Measurements from ENCODE around the gene CPSF4.

The CPSF4 gene

DNA sequence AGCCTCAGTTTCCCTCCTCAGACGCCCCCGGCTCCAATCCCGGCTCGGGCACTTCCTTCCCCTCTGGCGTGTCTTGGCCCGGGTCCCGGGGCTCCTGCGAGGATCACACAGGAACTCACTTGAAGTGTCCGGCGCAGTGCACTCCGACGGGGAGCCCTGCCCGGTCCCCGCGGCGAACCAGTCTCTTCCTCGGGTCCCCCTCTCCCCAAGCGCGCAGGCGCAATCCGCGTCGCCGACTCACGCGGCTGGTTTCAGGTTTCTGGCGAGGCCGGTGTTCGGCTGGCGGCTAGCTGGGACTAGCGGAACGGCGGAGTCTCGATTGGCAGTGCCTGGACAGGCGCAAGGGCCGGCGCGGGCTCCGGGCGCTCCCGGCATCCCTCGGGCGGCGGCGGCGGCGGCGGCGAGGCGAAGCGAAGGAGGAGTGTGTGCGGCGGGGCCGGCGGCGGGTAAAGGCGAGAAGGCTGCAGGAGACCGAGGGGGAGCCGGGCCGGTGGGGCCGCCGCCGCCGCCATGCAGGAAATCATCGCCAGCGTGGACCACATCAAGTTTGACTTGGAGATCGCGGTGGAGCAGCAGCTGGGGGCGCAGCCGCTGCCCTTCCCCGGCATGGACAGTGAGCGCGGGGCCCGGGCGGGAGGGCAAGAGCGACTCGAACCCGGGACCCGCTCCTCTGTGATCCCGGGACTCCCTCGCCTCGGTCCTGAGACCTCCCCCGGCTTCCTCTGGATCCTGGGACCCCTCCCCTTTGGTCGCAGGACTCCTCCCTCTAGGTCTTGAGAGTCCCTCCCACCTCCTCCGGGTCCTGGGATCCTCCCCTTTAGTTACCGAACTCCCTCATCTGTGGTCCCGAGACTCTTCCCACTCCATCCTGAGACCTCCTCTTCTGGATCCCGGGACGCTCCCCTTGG, at the start of gene CPSF4, which contains the start of gene PTCD1:
Gene CPSF4 (plus strand): TSS at position 371 of the 908 bp plus-strand sequence. CDS start 140 bp downstream, at position 511.
Gene PTCD1 (minus strand): TSS at position 226 of the 908 bp plus-strand sequence. CDS start 3,556 bp downstream, outside the sequence.
- DNase-seq (ENCODE audit: low read depth), result peak; percentile 94

GRCh38 chr7:99389772-99390171, 49.0 kb upstream of the CPSF4 start:
- no peak for DNase-seq (ENCODE audit: low read depth)

DNA sequence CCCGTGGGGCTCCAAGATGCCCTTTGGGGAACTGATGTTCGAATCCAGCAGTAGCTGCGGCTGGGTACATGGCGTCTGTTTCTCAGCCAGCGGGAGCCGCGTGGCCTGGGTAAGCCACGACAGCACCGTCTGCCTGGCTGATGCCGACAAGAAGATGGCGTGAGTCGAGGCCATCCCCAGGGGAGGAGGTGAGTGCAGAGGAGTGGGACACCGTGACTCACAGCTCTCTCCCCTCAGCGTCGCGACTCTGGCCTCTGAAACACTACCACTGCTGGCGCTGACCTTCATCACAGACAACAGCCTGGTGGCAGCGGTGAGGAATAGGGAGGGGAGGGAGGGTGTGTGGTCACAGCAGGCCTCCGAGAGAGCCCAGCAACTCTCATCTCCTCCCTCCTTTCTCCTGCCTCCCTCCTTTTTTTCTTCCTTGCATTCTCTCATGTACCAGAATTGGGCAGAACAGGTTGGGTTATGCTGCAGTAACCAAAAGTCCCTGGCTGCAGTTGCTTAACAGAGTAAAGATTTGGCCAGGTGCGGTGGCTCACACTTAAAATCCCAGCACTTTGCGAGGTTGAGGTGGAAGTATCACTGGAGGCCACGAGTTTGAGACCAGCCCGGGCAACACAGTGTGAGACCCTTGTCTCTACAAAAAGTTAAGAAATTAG, 47.7 kb upstream of the CPSF4 start:
- DNase-seq (ENCODE audit: low read depth), result no peak

DNA sequence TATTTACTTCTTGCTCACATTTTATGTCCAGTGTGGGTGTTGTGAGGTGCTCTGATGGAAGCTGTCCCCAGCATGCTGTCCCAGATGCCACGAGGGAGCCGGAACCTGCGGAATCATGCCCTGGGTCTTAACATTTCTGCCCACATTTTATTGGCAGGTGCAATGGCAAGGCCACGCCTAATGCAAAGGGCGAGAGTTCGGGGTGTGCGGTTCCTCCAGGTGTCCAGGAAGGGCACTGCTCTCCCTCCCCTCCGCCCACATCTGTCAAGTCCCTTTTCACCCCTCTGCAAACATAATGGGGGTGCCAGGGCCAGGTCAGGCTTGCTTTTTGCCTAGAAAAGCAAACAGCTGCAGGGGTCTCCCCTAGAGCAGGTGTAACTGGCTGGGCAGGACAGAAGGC, 46.7 kb upstream of the CPSF4 start:
- no peak for DNase-seq (ENCODE audit: low read depth)

- DNase-seq (ENCODE audit: low read depth), result peak; percentile 74
These were observed 45.9 kb upstream of the CPSF4 start for GRCh38 chr7:99392659-99393354.

- DNase-seq (ENCODE audit: low read depth), result no peak
These were observed 45.2 kb upstream of the CPSF4 start for GRCh38 chr7:99393355-99394187.

GRCh38 chr7:99394188-99394502, 44.6 kb upstream of the CPSF4 start:
- no peak for DNase-seq (ENCODE audit: low read depth)

- DNase-seq (ENCODE audit: low read depth), result no peak
These were observed 43.0 kb upstream of the CPSF4 start for GRCh38 chr7:99395616-99396327.

- DNase-seq (ENCODE audit: low read depth), result no peak
These were observed 42.1 kb upstream of the CPSF4 start for GRCh38 chr7:99396418-99397296.

DNA sequence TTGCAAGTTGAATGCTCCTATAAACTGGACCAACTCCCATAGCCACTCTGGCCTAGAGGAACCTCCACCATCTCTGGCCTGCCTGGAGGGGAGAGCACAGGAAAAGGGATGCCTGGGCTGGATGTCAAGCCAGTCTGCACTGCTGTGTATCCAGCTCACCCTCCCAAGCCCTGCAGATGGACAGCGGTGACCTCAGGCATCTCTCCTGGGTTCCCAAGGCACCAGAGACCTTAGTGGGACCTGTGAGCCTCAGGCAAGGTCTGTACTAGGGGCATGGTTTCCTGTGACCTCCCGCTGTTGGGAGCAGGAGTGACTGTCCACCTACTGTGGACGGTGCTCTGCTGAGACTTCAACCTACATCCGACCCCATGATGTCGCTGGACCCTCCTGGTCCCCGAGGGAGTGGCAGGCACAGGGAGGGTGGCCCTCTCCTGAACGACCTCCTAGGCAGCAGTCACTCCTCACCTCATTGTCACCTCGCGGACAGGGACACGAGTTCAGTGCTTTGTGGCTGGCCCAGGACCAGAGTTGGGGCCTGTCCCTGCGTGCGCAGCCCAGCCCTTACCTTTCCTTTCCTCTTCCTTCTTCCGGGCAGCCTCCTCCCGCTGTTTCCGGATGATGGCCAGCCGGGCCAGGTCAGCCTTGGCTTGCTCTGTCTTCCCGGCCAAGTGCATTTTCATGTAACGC, 41.3 kb upstream of the CPSF4 start:
- DNase-seq (ENCODE audit: low read depth), result no peak

GRCh38 chr7:99398891-99399445, 39.8 kb upstream of the CPSF4 start:
- no peak for DNase-seq (ENCODE audit: low read depth)

DNA sequence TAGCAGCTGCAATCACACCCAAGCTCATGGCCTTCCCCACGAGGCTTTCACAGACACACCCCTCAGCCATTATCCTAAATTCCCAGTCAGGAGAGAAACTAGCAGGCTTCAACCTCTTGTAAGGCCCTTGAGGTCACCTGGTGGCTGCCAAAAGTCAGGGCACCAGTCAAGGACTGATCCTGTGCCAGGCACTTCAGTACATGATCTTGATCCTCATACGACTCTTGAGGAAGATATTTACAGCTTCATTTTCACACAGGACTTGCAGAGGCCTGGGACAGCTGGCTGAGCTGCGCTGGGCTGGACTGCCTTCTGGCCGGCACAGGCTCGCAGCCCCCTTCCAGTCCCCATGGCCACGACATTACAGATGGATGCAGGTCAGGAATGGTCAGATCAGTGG, 39.1 kb upstream of the CPSF4 start:
- DNase-seq (ENCODE audit: low read depth), result no peak

DNA sequence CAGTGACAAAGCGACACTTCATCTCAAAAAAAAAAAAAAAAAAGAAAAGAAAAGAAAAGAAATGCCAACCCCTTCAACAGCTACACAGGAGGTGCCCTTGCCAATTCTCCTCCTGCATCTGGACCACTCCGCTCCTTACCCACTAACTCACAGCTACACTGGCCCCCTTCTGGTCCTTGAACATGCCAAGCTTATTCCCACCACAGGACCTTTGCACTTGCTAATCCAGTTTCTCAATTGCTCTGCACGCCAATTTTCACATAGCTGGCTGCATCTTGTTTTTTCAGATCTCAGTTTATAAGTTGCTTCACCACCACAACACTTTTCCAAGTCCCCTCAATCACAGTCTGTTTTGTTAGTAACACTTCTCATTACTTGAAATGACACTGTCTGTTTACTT, 35.9 kb upstream of the CPSF4 start:
- no peak for DNase-seq (ENCODE audit: low read depth)

GRCh38 chr7:99403764-99404163, 35.0 kb upstream of the CPSF4 start:
- DNase-seq (ENCODE audit: low read depth), result no peak

GRCh38 chr7:99404235-99404976, 34.3 kb upstream of the CPSF4 start:
- no peak for DNase-seq (ENCODE audit: low read depth)

DNA sequence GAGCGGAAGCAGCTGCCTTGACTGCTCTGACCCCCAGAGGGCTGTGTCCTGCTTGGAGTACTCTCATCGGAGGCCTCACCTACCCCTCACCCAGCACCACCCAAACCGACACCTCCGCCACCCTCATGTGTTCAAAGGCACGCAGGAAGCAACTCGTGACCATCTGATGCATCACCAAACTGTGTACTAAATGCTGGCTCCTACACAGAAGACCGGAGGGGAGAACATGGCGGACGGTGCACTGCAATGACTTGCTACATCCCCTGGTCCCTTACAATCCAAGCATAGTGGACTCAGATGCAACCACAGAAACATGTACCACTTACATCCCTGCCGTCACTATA, 33.8 kb upstream of the CPSF4 start:
- no peak for DNase-seq (ENCODE audit: low read depth)

GRCh38 chr7:99406557-99406956, 32.2 kb upstream of the CPSF4 start:
- no peak for DNase-seq (ENCODE audit: low read depth)

- DNase-seq (ENCODE audit: low read depth), result peak; percentile 28
These were observed 30.8 kb upstream of the CPSF4 start for GRCh38 chr7:99407872-99408378.
